HepG2 (cell line): Measurements from ENCODE around the gene MIER1. TPM values are rescaled to one million over a fixed set of nuclear protein-coding genes. Genes with fewer than 3 reads are reported as not detected.

Experiments
- ATAC-seq: fragments of 200-7000 bp; cut with Tn5 transposase; 3 replicates; pipeline ENCODE4 v1.9.1; 2020; ENCODE audit warnings: mild to moderate bottlenecking, moderate library complexity
- BruUV-seq: library from RNA; stranded (reverse); fragments of 400-500 nt; replicated peaks from 2 replicates; lab custom pipeline; 2021; lab: Mats Ljungman, UMichigan
- CTCF ChIA-PET: fragments of 300-600 bp; formaldehyde crosslinking; extraction: SDS; loops from one replicate; lab custom pipeline; 2021; ENCODE audit warnings: low total read pairs, inconsistent platforms, low intra/inter-chr PET ratio; lab: Yijun Ruan, JAX
- POLR2A ChIA-PET: fragments of 350-600 bp; sonication (Branson Sonifier 250); formaldehyde crosslinking; loops from one replicate; lab custom pipeline; 2020; ENCODE audit warnings: antibody characterized with exemption, inconsistent platforms; lab: Yijun Ruan, JAX
- DNase-seq: peaks from one replicate; pipeline ENCODE4 v3.0.0-alpha.2; 2015; ENCODE audit warnings: low spot score
- FAIRE-seq: peaks from 3 replicates; lab custom pipeline; 2011; peaks lifted over from hg19 to GRCh38; lab: Jason Lieb, UNC
- H2AFZ ChIP-seq: one replicate; pipeline ENCODE4 v1.6.1; 2011; ENCODE audit warnings: low read length, inconsistent platforms
- H3K27ac ChIP-seq: fragments of 300-600 bp; 3 replicates; pipeline ENCODE4 v1.8.0; 2011; ENCODE audit warnings: mixed run types, mild to moderate bottlenecking, mixed read lengths, low read length, inconsistent platforms; ENCODE audit not compliant: insufficient read depth; ENCODE audit errors: extremely low read length
- H3K27me3 ChIP-seq, 2 experiments: fragments of 200-600 bp in 1 of 2; 2 replicates in 1 of 2; 3 replicates in 1 of 2; pipeline versions ENCODE4 v1.6.0 to v1.8.0; 2011; ENCODE audit warnings: low read length in 2 of 2, mild to moderate bottlenecking in 2 of 2, moderate library complexity in 2 of 2, inconsistent platforms in 1 of 2; ENCODE audit not compliant: insufficient read depth in 2 of 2, control insufficient read depth in 1 of 2
- H3K36me3 ChIP-seq, 2 experiments: fragments of 200-600 bp in 1 of 2; replicated peaks in 1 of 2; 2 replicates in 1 of 2; 3 replicates in 1 of 2; pipeline versions ENCODE4 v1.5.1 to v1.8.0; 2011; ENCODE audit warnings: low read length in 2 of 2, inconsistent platforms in 1 of 2; ENCODE audit not compliant: insufficient read depth in 2 of 2, control insufficient read depth in 1 of 2
- H3K4me1 ChIP-seq: 2 replicates; pipeline ENCODE4 v1.5.1; 2012; ENCODE audit warnings: low read length, inconsistent platforms; ENCODE audit not compliant: insufficient read depth
- H3K4me2 ChIP-seq: 2 replicates; pipeline ENCODE4 v1.6.0; 2011; ENCODE audit warnings: low read depth, low read length, inconsistent platforms
- H3K4me3 ChIP-seq, 3 experiments: fragments of 200-600 bp in 1 of 3; sonication (generic), shearing (Covaris generic) in 1 of 3; replicated peaks in 1 of 3; 2 replicates each; pipeline ENCODE4 v1.5.1; 2011 to 2016; ENCODE audit warnings: low read length in 3 of 3, inconsistent platforms in 2 of 3, low read depth in 2 of 3, mild to moderate bottlenecking in 2 of 3, control low read depth in 1 of 3, mixed read lengths in 1 of 3; ENCODE audit not compliant: insufficient read depth in 1 of 3
- H3K79me2 ChIP-seq: one replicate; pipeline ENCODE4 v1.6.1; 2011; ENCODE audit warnings: low read length, inconsistent platforms; ENCODE audit not compliant: insufficient read depth
- H3K9ac ChIP-seq: 2 replicates; pipeline ENCODE4 v1.6.0; 2011; ENCODE audit warnings: mild to moderate bottlenecking, low read depth, low read length, inconsistent platforms; ENCODE audit not compliant: insufficient read depth
- H3K9me3 ChIP-seq: 2 replicates; pipeline ENCODE4 v1.5.1; 2012; ENCODE audit warnings: mild to moderate bottlenecking, low read length
- H4K20me1 ChIP-seq: 2 replicates; pipeline ENCODE4 v1.6.0; 2011; ENCODE audit warnings: inconsistent platforms, mild to moderate bottlenecking, low read length, moderate library complexity; ENCODE audit not compliant: insufficient read depth
- DDIT3 ChIP-seq: sonication (generic); formaldehyde crosslinking; IDR thresholded peaks from 2 replicates; pipeline ENCODE4 v1.4.0; 2020; ENCODE audit warnings: mild to moderate bottlenecking, missing genetic modification reagents
- GATA4 ChIP-seq: sonication (generic); IDR thresholded peaks from 2 replicates; pipeline ENCODE4 v1.6.1; 2016; ENCODE audit warnings: antibody characterized with exemption, low read depth, borderline replicate concordance
- GTF3A ChIP-seq: sonication (generic); formaldehyde crosslinking; conservative IDR thresholded peaks from 2 replicates; pipeline ENCODE4 v1.4.0; 2020; ENCODE audit warnings: mild to moderate bottlenecking, missing genetic modification reagents
- HNRNPH1 ChIP-seq: fragments of 200-400 bp; formaldehyde crosslinking; optimal IDR thresholded peaks from 2 replicates; pipeline ENCODE3; 2017; ENCODE audit warnings: mild to moderate bottlenecking, low read depth, low read length
- JUND ChIP-seq: sonication (generic); formaldehyde crosslinking; IDR thresholded peaks from 2 replicates; pipeline ENCODE4 v1.8.0; 2022; ENCODE audit warnings: mild to moderate bottlenecking, missing genetic modification reagents
- POGZ ChIP-seq: sonication (generic); formaldehyde crosslinking; IDR thresholded peaks from 2 replicates; pipeline ENCODE4 v1.4.0; 2020; ENCODE audit warnings: mild to moderate bottlenecking, missing genetic modification reagents
- RNF219 ChIP-seq: sonication (generic); formaldehyde crosslinking; IDR thresholded peaks from 2 replicates; pipeline ENCODE4 v1.5.0; 2020; ENCODE audit warnings: mild to moderate bottlenecking, missing genetic modification reagents
- SALL2 ChIP-seq: sonication (generic); formaldehyde crosslinking; IDR thresholded peaks from 2 replicates; pipeline ENCODE4 v1.8.1; 2023; ENCODE audit warnings: mild to moderate bottlenecking, missing genetic modification reagents, inconsistent platforms
- TBL1XR1 ChIP-seq: fragments of 150-350 bp; IDR thresholded peaks from 2 replicates; pipeline ENCODE4 v1.6.1; 2014; ENCODE audit warnings: borderline replicate concordance, low read length; ENCODE audit not compliant: partially characterized antibody
- ZFP36L1 ChIP-seq: sonication (generic); formaldehyde crosslinking; IDR thresholded peaks from 2 replicates; pipeline ENCODE4 v1.8.0; 2022; ENCODE audit warnings: mild to moderate bottlenecking, missing genetic modification reagents, moderate library complexity
- ZFP37 ChIP-seq: sonication (generic); formaldehyde crosslinking; IDR thresholded peaks from 2 replicates; pipeline ENCODE4 v1.4.0; 2020; ENCODE audit warnings: missing genetic modification reagents, borderline replicate concordance
- ZNF207 ChIP-seq: fragments of 450-650 bp; IDR thresholded peaks from 2 replicates; pipeline ENCODE4 v1.6.1; 2016; ENCODE audit warnings: antibody characterized with exemption, borderline replicate concordance
- ZNF33B ChIP-seq: sonication (generic); formaldehyde crosslinking; IDR thresholded peaks from 2 replicates; pipeline ENCODE4 v1.5.1; 2020; ENCODE audit warnings: mild to moderate bottlenecking, missing genetic modification reagents
- ZNF446 ChIP-seq: sonication (generic); formaldehyde crosslinking; IDR thresholded peaks from 2 replicates; pipeline ENCODE4 v1.5.0; 2020; ENCODE audit warnings: mild to moderate bottlenecking, missing genetic modification reagents
- ZNF451 ChIP-seq: sonication (generic); formaldehyde crosslinking; IDR thresholded peaks from 2 replicates; pipeline ENCODE4 v1.5.0; 2020; ENCODE audit warnings: mild to moderate bottlenecking, missing genetic modification reagents
- ZNF510 ChIP-seq: sonication (generic); formaldehyde crosslinking; IDR thresholded peaks from 2 replicates; pipeline ENCODE4 v1.4.0; 2020; ENCODE audit warnings: low read depth, mild to moderate bottlenecking, missing genetic modification reagents
- ZNF513 ChIP-seq: sonication (generic); formaldehyde crosslinking; conservative IDR thresholded peaks from 2 replicates; pipeline ENCODE4 v1.5.0; 2020; ENCODE audit warnings: missing genetic modification reagents
- ZNF572 ChIP-seq: sonication (generic); formaldehyde crosslinking; IDR thresholded peaks from 2 replicates; pipeline ENCODE4 v1.5.1; 2020; ENCODE audit warnings: mild to moderate bottlenecking, missing genetic modification reagents
- ZNF589 ChIP-seq: sonication (generic); formaldehyde crosslinking; conservative IDR thresholded peaks from 2 replicates; pipeline ENCODE4 v1.8.0; 2022; ENCODE audit warnings: mild to moderate bottlenecking, moderate library complexity, missing genetic modification reagents
- ZNF652 ChIP-seq: IDR thresholded peaks from 2 replicates; pipeline ENCODE4 v1.6.1; 2016; ENCODE audit warnings: low read depth, borderline replicate concordance
- ZNF839 ChIP-seq: sonication (generic); formaldehyde crosslinking; IDR thresholded peaks from 2 replicates; pipeline ENCODE4 v1.4.0; 2020; ENCODE audit warnings: missing genetic modification reagents, mild to moderate bottlenecking, borderline replicate concordance
- ZSCAN25 ChIP-seq: sonication (generic); formaldehyde crosslinking; IDR thresholded peaks from 2 replicates; pipeline ENCODE4 v1.8.0; 2022; ENCODE audit warnings: mild to moderate bottlenecking, missing genetic modification reagents
- WGBS: methylation state at CpG from one replicate; pipeline ENCODE4 v1.1.6; 2017; ENCODE audit warnings: low lambda C conversion rate; 5-methylcytosine and 5-hydroxymethylcytosine counted together
- in situ Hi-C: cut with HindIII; loops from 2 replicates; pipeline ENCODE4 v1.10.0; 2017; ENCODE audit warnings: low pct_unique_long_range_greater_than_20kb; ENCODE audit not compliant: extremely low pct_ligation_motif_present
- intact Hi-C: fragments of 100-400 bp; cut with micrococcal nuclease; formaldehyde crosslinking; loops from one replicate; pipeline ENCODE4 v1.10.0; 2022; ENCODE audit not compliant: unreplicated experiment
- polyA plus RNA-seq, 8 experiments: library from polyadenylated mRNA; depleted of rRNA in 3 of 8; stranded (reverse) in 7 of 8; unstranded in 1 of 8; fragments of >200 nt; fragmentation: Illumina TruSeq in 4 of 8; extraction: Trizol in 4 of 8; gene quantifications; 2 replicates each; pipeline versions ENCODE4 v1.2.1 to v1.2.3, GENCODE V29; 2011 to 2016; ENCODE audit warnings: low read depth in 4 of 8, missing spikeins in 1 of 8, mixed read lengths in 1 of 8; ENCODE audit not compliant: insufficient read depth in 1 of 8
- total RNA-seq, 5 experiments: library from RNA; depleted of rRNA; stranded (reverse); fragments of >200 nt; fragmentation: Illumina TruSeq; extraction: Trizol; gene quantifications; 2 replicates each; pipeline ENCODE4 v1.2.3, GENCODE V29; 2016; ENCODE audit warnings: low read depth in 1 of 5

The MIER1 gene
- total and polyA plus RNA-seq, 2 of the 13 experiments (the other 11 are each of a cell fraction or from before 2014, with no cell fraction given) = 7.0 to 30.4 TPM

- TF ChIP-seq ZNF451 = no peak
- no peak for TF ChIP-seq JUND (CRISPR knock-in tag)
- TF ChIP-seq ZFP36L1 (CRISPR knock-in tag) = no peak
- no peak for TF ChIP-seq ZNF589 (CRISPR knock-in tag)
- no peak for TF ChIP-seq GATA4
- no peak for TF ChIP-seq ZNF572 (CRISPR knock-in tag)
- no peak for TF ChIP-seq ZNF839 (CRISPR knock-in tag)
- TF ChIP-seq HNRNPH1 = no peak
Observed at GRCh38 chr1:67009792-67010191, 85.0 kb downstream of the MIER1 start (continued).

- FAIRE-seq = no peak
- ChIA-PET CTCF (no interaction called here), POLR2A (no interaction called here)
Observed at GRCh38 chr1:67013573-67013972, 88.8 kb downstream of the MIER1 start.

More at GRCh38 chr1:67013573-67013972, 88.8 kb downstream of the MIER1 start:
- BruUV-seq = no TSS peak
- no peak for TF ChIP-seq ZNF513 (CRISPR knock-in tag)
- TF ChIP-seq ZNF652 (CRISPR knock-in tag) = no peak
- no peak for TF ChIP-seq POGZ (CRISPR knock-in tag)
- no peak for TF ChIP-seq TBL1XR1
- no peak for TF ChIP-seq ZFP37 (CRISPR knock-in tag)
- no peak for TF ChIP-seq ZNF510 (CRISPR knock-in tag)
- TF ChIP-seq RNF219 = no peak
- no peak for TF ChIP-seq ZNF446 (CRISPR knock-in tag)
- no peak for TF ChIP-seq GTF3A
- TF ChIP-seq SALL2 (CRISPR knock-in tag) = no peak
- TF ChIP-seq ZSCAN25 (CRISPR knock-in tag) = no peak
- no peak for TF ChIP-seq ZNF207
- no peak for TF ChIP-seq ZNF33B (CRISPR knock-in tag)
- no peak for TF ChIP-seq DDIT3 (CRISPR knock-in tag)
- TF ChIP-seq, all 625 proteins: peak for 0
- ATAC-seq (no peak), DNase-seq (no peak)
- H3K27ac ChIP-seq = no peak overlapping the region
- H3K27me3 ChIP-seq = no peaks in the 10 kb centered on the region
- H3K79me2 ChIP-seq = no peaks in the 10 kb centered on the region
- in situ Hi-C loops = no loop called here
- H4K20me1 ChIP-seq = no peaks in the 10 kb centered on the region
- H2AFZ ChIP-seq = no peak overlapping the region
- H3K4me3 ChIP-seq = no peak overlapping the region
- H3K4me2 ChIP-seq = no peak overlapping the region
- H3K9me3 ChIP-seq = no peaks in the 10 kb centered on the region
- H3K36me3 ChIP-seq = peaks cover 8 to 32% of the 10 kb centered on the region in 2 experiments; a peak in 4 of 5 replicates
- intact Hi-C loops = no loop called here
- WGBS = 85% methylated on average over 2 of the region's 2 CpGs
- H3K9ac ChIP-seq = no peak overlapping the region
- H3K4me1 ChIP-seq = no peaks in the 10 kb centered on the region
